H1 (cell line): ENCODE data around the gene SESN3. TPM values are rescaled to one million over a fixed set of nuclear protein-coding genes. Genes with fewer than 3 reads are reported as not detected.

ENCODE experiments used
- CTCF ChIA-PET: fragments of 300-600 bp; sonication (Branson Sonifier 250); formaldehyde crosslinking; loops from one replicate; lab custom pipeline; 2021; ENCODE audit not compliant: partially characterized antibody; lab: Charles Lee
- POLR2A ChIA-PET: fragments of 300-600 bp; sonication (Branson Sonifier 250); formaldehyde crosslinking; loops from one replicate; lab custom pipeline; 2021; ENCODE audit warnings: inconsistent platforms; ENCODE audit not compliant: partially characterized antibody; lab: Charles Lee
- DNase-seq, 2 experiments: peaks; one replicate each; pipeline versions ENCODE4 v3.0.0 to v3.0.0-alpha.2; 2010 to 2022; ENCODE audit warnings: low spot score in 2 of 2, low read depth in 1 of 2, mixed read lengths in 1 of 2
- FAIRE-seq: peaks from 2 replicates; lab custom pipeline; 2011; peaks lifted over from hg19 to GRCh38; lab: Jason Lieb, UNC
- H2AFZ ChIP-seq: 2 replicates; pipeline ENCODE4 v1.8.1; 2012; ENCODE audit warnings: low read length, inconsistent platforms
- H2AK5ac ChIP-seq: 2 replicates; pipeline ENCODE4 v1.6.1; 2013; ENCODE audit warnings: low read depth, low read length
- H2BK120ac ChIP-seq: replicated peaks from 2 replicates; pipeline ENCODE3; 2013; ENCODE audit warnings: low read depth, low read length, inconsistent platforms
- H2BK12ac ChIP-seq: 2 replicates; pipeline ENCODE4 v1.6.1; 2013; ENCODE audit warnings: low read depth, low read length
- H2BK15ac ChIP-seq: 2 replicates; pipeline ENCODE4 v1.6.1; 2013; ENCODE audit warnings: low read length
- H2BK20ac ChIP-seq: 2 replicates; pipeline ENCODE4 v1.6.1; 2013; ENCODE audit warnings: low read length
- H2BK5ac ChIP-seq: 2 replicates; pipeline ENCODE4 v1.6.1; 2013; ENCODE audit warnings: low read depth, low read length
- H3K14ac ChIP-seq: 2 replicates; pipeline ENCODE4 v1.6.1; 2013; ENCODE audit warnings: inconsistent platforms; ENCODE audit not compliant: insufficient read length
- H3K18ac ChIP-seq: 2 replicates; pipeline ENCODE4 v1.6.1; 2013; ENCODE audit warnings: low read length; ENCODE audit errors: extremely low read depth
- H3K23ac ChIP-seq: 2 replicates; pipeline ENCODE4 v1.6.1; 2013; ENCODE audit warnings: inconsistent platforms; ENCODE audit not compliant: insufficient read length
- H3K23me2 ChIP-seq: 2 replicates; pipeline ENCODE4 v1.6.1; 2013; ENCODE audit warnings: low read depth, low read length
- H3K27ac ChIP-seq: 2 replicates; pipeline ENCODE4 v1.6.1; 2011; ENCODE audit warnings: low read depth, low read length, inconsistent platforms
- H3K27me3 ChIP-seq, 4 experiments: replicated peaks in 1 of 4; 1 replicate in 1 of 4; 2 replicates in 3 of 4; pipeline versions ENCODE4 v1.6.1 to v1.8.1; 2011 to 2013; ENCODE audit warnings: low read length in 3 of 4, mild to moderate bottlenecking in 3 of 4, inconsistent platforms in 2 of 4, mixed read lengths in 2 of 4, moderate library complexity in 1 of 4; ENCODE audit not compliant: control insufficient read depth in 3 of 4, insufficient read depth in 3 of 4; ENCODE audit errors: extremely low read depth in 1 of 4
- H3K36me3 ChIP-seq, 4 experiments: 2 replicates each; pipeline versions ENCODE4 v1.6.1 to v1.8.1; 2011 to 2013; ENCODE audit warnings: mild to moderate bottlenecking in 4 of 4, low read length in 3 of 4, moderate library complexity in 2 of 4, control low read depth in 1 of 4, inconsistent platforms in 1 of 4; ENCODE audit not compliant: insufficient read depth in 4 of 4, control insufficient read depth in 2 of 4
- H3K4ac ChIP-seq: replicated peaks from 2 replicates; pipeline ENCODE3; 2013; ENCODE audit warnings: low read length, low read depth, mixed read lengths, inconsistent platforms; ENCODE audit not compliant: insufficient read length
- H3K4me1 ChIP-seq, 4 experiments: replicated peaks in 1 of 4; 1 replicate in 1 of 4; 2 replicates in 3 of 4; pipeline versions ENCODE4 v1.6.1 to v1.8.1; 2011 to 2013; ENCODE audit warnings: low read length in 3 of 4, inconsistent platforms in 2 of 4, mixed read lengths in 1 of 4; ENCODE audit not compliant: insufficient read depth in 4 of 4, control insufficient read depth in 3 of 4
- H3K4me2 ChIP-seq, 2 experiments: 2 replicates each; pipeline versions ENCODE4 v1.6.1 to v1.8.1; 2011 to 2013; ENCODE audit warnings: low read depth in 2 of 2, low read length in 2 of 2, control low read depth in 1 of 2, inconsistent platforms in 1 of 2, mild to moderate bottlenecking in 1 of 2; ENCODE audit not compliant: insufficient read depth in 1 of 2
- H3K4me3 ChIP-seq, 4 experiments: fragments of 200-600, 300-600 bp in 1 of 4; sonication (generic), shearing (Covaris generic), sonication (Bioruptor Twin) in 1 of 4; 2 replicates each; pipeline versions ENCODE4 v1.5.1 to v1.8.1; 2011 to 2016; ENCODE audit warnings: low read length in 4 of 4, low read depth in 3 of 4, control low read depth in 2 of 4, inconsistent platforms in 2 of 4, mild to moderate bottlenecking in 2 of 4, mixed read lengths in 1 of 4, moderate library complexity in 1 of 4; ENCODE audit not compliant: insufficient read depth in 2 of 4; ENCODE audit errors: extremely low read depth in 1 of 4
- H3K56ac ChIP-seq: replicated peaks from 2 replicates; pipeline ENCODE3; 2013; ENCODE audit warnings: low read depth, mild to moderate bottlenecking, mixed read lengths, low read length, inconsistent platforms; ENCODE audit not compliant: insufficient read length
- H3K79me1 ChIP-seq: 2 replicates; pipeline ENCODE4 v1.6.1; 2013; ENCODE audit warnings: low read depth, low read length, control low read depth
- H3K79me2 ChIP-seq, 2 experiments: 2 replicates each; pipeline versions ENCODE4 v1.6.1 to v1.8.1; 2012 to 2013; ENCODE audit warnings: low read length in 2 of 2, mild to moderate bottlenecking in 2 of 2, inconsistent platforms in 1 of 2; ENCODE audit not compliant: insufficient read depth in 2 of 2, control insufficient read depth in 1 of 2
- H3K9ac ChIP-seq, 4 experiments: replicated peaks in 1 of 4; 1 replicate in 1 of 4; 2 replicates in 3 of 4; pipeline versions ENCODE4 v1.6.1 to v1.8.1; 2011 to 2013; ENCODE audit warnings: low read depth in 3 of 4, low read length in 3 of 4, control low read depth in 2 of 4, mild to moderate bottlenecking in 2 of 4, moderate library complexity in 2 of 4, inconsistent platforms in 1 of 4; ENCODE audit errors: extremely low read depth in 1 of 4
- H3K9me3 ChIP-seq, 2 experiments: 2 replicates each; pipeline versions ENCODE4 v1.6.1 to v1.8.1; 2012 to 2013; ENCODE audit warnings: mild to moderate bottlenecking in 2 of 2, moderate library complexity in 2 of 2, control low read depth in 1 of 2, inconsistent platforms in 1 of 2, low read depth in 1 of 2, low read length in 1 of 2, mixed read lengths in 1 of 2; ENCODE audit not compliant: insufficient read depth in 2 of 2
- H4K20me1 ChIP-seq, 2 experiments: replicated peaks in 1 of 2; 2 replicates each; pipeline versions ENCODE3 to v1.8.1; 2011 to 2013; ENCODE audit warnings: inconsistent platforms in 2 of 2, low read length in 2 of 2, mild to moderate bottlenecking in 1 of 2; ENCODE audit not compliant: insufficient read depth in 2 of 2, control insufficient read depth in 1 of 2
- H4K5ac ChIP-seq: 2 replicates; pipeline ENCODE4 v1.6.1; 2013; ENCODE audit warnings: low read length, low read depth, mixed read lengths, inconsistent platforms; ENCODE audit not compliant: insufficient read length
- H4K8ac ChIP-seq: 2 replicates; pipeline ENCODE4 v1.8.0; 2013; ENCODE audit warnings: mild to moderate bottlenecking, moderate library complexity, low read length, inconsistent platforms; ENCODE audit not compliant: insufficient read depth; ENCODE audit errors: extremely low read depth
- H4K91ac ChIP-seq: replicated peaks from 2 replicates; pipeline ENCODE3; 2013; ENCODE audit warnings: low read length, mixed read lengths, inconsistent platforms; ENCODE audit not compliant: insufficient read length
- EGR1 ChIP-seq: IDR thresholded peaks from 2 replicates; pipeline ENCODE4 v1.6.1; 2011; ENCODE audit warnings: low read depth, low read length, borderline replicate concordance
- MAFK ChIP-seq: IDR thresholded peaks from 2 replicates; pipeline ENCODE4 v1.6.1; 2012; ENCODE audit warnings: low read depth, mild to moderate bottlenecking, improper control_type of control experiment, low read length
- RAD21 ChIP-seq, 2 experiments: IDR thresholded peaks in 1 of 2; conservative IDR thresholded peaks in 1 of 2; 2 replicates each; pipeline ENCODE4 v1.6.1; 2011; ENCODE audit warnings: low read depth in 2 of 2, low read length in 2 of 2, improper control_type of control experiment in 1 of 2, inconsistent platforms in 1 of 2, mild to moderate bottlenecking in 1 of 2, moderate library complexity in 1 of 2
- ZNF274 ChIP-seq: IDR thresholded peaks from 2 replicates; pipeline ENCODE4 v1.7.0; 2012; ENCODE audit warnings: low read length, borderline replicate concordance; ENCODE audit errors: extremely low read depth
- WGBS, 2 experiments: shearing (Covaris generic) in 1 of 2; methylation state at CpG; one replicate each; pipeline versions ENCODE4 v1.1.6 to v1.1.7; 2013 to 2015; ENCODE audit warnings: low lambda C conversion rate in 2 of 2, mixed read lengths in 2 of 2, inconsistent platforms in 1 of 2, low coverage in 1 of 2, missing lambda C conversion rate in 1 of 2; ENCODE audit not compliant: insufficient replicate concordance in 2 of 2, insufficient coverage in 1 of 2, insufficient read length in 1 of 2; ENCODE audit errors: extremely low coverage in 1 of 2, missing lambda C conversion rate in 1 of 2; 5-methylcytosine and 5-hydroxymethylcytosine counted together
- polyA plus RNA-seq, 7 experiments: library from polyadenylated mRNA; depleted of rRNA in 3 of 7; stranded (reverse) in 5 of 7; unstranded in 2 of 7; fragments of >200 nt in 5 of 7; fragments of 200-250 nt in 2 of 7; gene quantifications; 1 replicate in 5 of 7; 2 replicates in 1 of 7; 4 replicates in 1 of 7; pipeline versions ENCODE4 v1.2.1 to v1.2.3, GENCODE V29; 2011 to 2013; ENCODE audit warnings: missing spikeins in 2 of 7, mixed read lengths in 2 of 7
- total RNA-seq: library from RNA; stranded (reverse); fragmentation: NEBNext Ultra II Directional; extraction: Animal tissue kit (Norgen Biotek cat#: 25700); gene quantifications from 2 replicates; pipeline ENCODE4 v1.2.1, GENCODE V29; 2021

The SESN3 gene
- total and polyA plus RNA-seq, 2 of the 8 experiments (the other 6 are each of a cell fraction or from before 2014, with no cell fraction given): 10.2 to 31.1 TPM

DNA sequence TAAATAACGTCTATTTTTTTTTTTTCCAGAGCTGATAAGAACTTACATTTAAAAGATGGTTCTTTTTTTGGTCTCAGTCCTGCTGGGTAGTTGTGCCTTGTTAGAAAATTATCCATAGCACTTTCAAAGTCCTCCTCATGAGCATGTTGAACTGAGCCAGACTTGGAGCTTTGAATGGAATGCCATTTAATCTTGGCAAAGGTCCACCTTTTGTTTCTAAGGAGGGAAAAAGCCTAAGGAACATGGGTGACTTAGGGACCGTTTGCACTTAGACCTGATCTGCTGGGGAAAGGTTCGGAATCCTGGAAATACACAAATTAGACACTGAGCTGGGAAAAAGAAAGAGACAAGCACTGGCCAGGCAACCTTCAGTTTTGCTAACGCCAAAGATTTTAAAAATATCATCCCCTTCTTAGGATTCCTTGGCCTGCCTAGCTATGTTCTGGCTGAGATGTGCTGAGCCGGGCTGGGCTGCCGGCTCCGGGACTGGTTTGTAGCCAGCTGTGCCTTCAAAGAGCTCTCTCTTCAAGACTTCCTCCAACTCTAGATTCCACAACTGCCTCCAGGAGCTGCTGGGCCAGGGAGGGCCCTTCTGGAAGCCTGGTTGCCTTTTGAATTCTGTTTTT, 74.0 kb downstream of the SESN3 start:
- no peak overlapping the region for H2AK5ac ChIP-seq
- no peak overlapping the region for H2BK20ac ChIP-seq
- CTCF ChIA-PET: interaction anchor here (0.6 to 17.5 kb wide), 16 partner anchors 12 to 607 kb away, joined by 3 to 407 read pairs (median 4); partner anchors contain the start of gene SESN3
- no peak overlapping the region for H3K9ac ChIP-seq
- H3K9me3 ChIP-seq: no peaks in the 10 kb centered on the region; a peak in 1 of 4 replicates
- no peak overlapping the region for H3K4me3 ChIP-seq
- no peaks in the 10 kb centered on the region for H3K79me1 ChIP-seq
- H3K27me3 ChIP-seq: no peaks in the 10 kb centered on the region
- no peaks in the 10 kb centered on the region for H4K20me1 ChIP-seq
- no peak overlapping the region for H4K5ac ChIP-seq
- POLR2A ChIA-PET: interaction anchor here (0.6 kb wide), 1 partner anchor 971 kb away, joined by 3 read pairs; no protein-coding TSS in a partner anchor
- no peaks in the 10 kb centered on the region for H3K23me2 ChIP-seq
- no peak overlapping the region for H3K14ac ChIP-seq
- no peak overlapping the region for H3K4ac ChIP-seq
- H3K4me2 ChIP-seq: no peak overlapping the region
- no peak overlapping the region for H2BK15ac ChIP-seq
- H3K23ac ChIP-seq: no peak overlapping the region
- H3K27ac ChIP-seq: no peak overlapping the region
- H2BK5ac ChIP-seq: no peak overlapping the region
- H2BK120ac ChIP-seq: no peak overlapping the region
- no peaks in the 10 kb centered on the region for H3K36me3 ChIP-seq
- H3K79me2 ChIP-seq: no peaks in the 10 kb centered on the region
- no peak overlapping the region for H2BK12ac ChIP-seq
- H3K56ac ChIP-seq: no peak overlapping the region
- no peak overlapping the region for H4K8ac ChIP-seq
- no peak for DNase-seq
- H3K18ac ChIP-seq: no peak overlapping the region
- no peak overlapping the region for H4K91ac ChIP-seq
- no peak for FAIRE-seq
- no peaks in the 10 kb centered on the region for H3K4me1 ChIP-seq
- WGBS, 2 experiments: 89% methylated on average over 7 of the region's 7 CpGs; no CpG with 5 or more reads in 1 of the 2 experiments
- H2AFZ ChIP-seq: no peak overlapping the region
- TF ChIP-seq RAD21 (IDR thresholded peaks at IDR 0.05 in 1 of 2, conservative IDR thresholded peaks at IDR 0.05 in 1 of 2; ENCODE audit: low read depth in 2 of 2, low read length in 2 of 2) (no peak), EGR1 (no peak), ZNF274 (no peak), MAFK (no peak)
